Measurements from ENCODE around the gene TMPRSS9.

DNA sequence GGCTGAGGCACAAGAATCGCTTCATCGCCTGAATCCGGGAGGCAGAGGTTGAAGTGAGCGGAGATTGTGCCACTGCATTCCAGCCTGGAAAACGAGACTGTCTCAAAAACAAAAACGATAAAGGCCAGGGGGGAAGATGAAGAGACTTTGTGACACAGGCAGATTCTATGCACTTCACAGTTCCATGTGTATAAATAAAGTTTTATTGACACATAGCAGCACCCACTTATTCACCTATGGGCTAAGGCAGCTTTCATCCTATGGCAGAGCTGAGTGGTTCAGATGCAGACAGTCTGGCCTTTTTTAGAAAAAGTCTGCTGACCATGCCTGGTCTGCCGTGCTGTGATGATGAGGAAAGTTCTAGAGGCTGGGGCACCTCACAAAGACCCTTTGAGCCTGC lies 91.1 kb downstream of the TMPRSS9 start:
- TF ChIP-seq, protein P1, sequence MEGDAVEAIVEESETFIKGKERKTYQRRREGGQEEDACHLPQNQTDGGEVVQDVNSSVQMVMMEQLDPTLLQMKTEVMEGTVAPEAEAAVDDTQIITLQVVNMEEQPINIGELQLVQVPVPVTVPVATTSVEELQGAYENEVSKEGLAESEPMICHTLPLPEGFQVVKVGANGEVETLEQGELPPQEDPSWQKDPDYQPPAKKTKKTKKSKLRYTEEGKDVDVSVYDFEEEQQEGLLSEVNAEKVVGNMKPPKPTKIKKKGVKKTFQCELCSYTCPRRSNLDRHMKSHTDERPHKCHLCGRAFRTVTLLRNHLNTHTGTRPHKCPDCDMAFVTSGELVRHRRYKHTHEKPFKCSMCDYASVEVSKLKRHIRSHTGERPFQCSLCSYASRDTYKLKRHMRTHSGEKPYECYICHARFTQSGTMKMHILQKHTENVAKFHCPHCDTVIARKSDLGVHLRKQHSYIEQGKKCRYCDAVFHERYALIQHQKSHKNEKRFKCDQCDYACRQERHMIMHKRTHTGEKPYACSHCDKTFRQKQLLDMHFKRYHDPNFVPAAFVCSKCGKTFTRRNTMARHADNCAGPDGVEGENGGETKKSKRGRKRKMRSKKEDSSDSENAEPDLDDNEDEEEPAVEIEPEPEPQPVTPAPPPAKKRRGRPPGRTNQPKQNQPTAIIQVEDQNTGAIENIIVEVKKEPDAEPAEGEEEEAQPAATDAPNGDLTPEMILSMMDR (IDR thresholded peaks at IDR 0.05) = no peak
- no peak for TF ChIP-seq POLR2A (IDR thresholded peaks at IDR 0.05)

All from heart left ventricle (tissue), 13 donors.